ENCODE data around the gene OR2L8.
A peak's percentile ranks its signal among the peaks of the same experiment; 100 is the strongest.

Gene OR2L8, protein sequence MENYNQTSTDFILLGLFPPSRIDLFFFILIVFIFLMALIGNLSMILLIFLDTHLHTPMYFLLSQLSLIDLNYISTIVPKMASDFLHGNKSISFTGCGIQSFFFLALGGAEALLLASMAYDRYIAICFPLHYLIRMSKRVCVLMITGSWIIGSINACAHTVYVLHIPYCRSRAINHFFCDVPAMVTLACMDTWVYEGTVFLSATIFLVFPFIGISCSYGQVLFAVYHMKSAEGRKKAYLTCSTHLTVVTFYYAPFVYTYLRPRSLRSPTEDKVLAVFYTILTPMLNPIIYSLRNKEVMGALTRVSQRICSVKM

DNA sequence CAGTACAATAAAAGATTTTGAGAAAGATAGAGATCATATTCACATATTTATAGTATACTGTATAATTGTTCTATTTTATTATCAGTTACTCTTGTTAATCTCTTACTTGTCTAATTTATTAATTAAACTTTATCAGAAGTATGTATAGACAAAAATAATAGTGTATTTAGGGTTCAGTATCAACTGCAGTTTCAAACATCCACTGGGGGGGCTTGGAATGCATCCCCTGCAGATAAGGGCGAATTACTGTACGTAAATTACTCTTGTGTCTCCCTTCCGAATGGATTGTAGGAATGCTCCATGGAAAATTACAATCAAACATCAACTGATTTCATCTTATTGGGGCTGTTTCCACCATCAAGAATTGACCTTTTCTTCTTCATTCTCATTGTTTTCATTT is at the start of gene OR2L8:
Gene OR2L8 (plus strand): TSS at position 301 of the 400 bp plus-strand sequence. CDS start 0 bp downstream, at position 301.
- Mint-ChIP-seq H3K9me3 (peaks cover 5% of the 10 kb centered on the region), H3K4me1 (ENCODE audit: low read depth) (no peaks in the 10 kb centered on the region), H3K36me3 (ENCODE audit: low read depth) (no peaks in the 10 kb centered on the region), H3K27ac (no peak within 1 kb of the TSS), H3K4me3 (no peak within 1 kb of the TSS), H3K27me3 (no peaks in the 10 kb centered on the region)
- DNase-seq = no peak

DNA sequence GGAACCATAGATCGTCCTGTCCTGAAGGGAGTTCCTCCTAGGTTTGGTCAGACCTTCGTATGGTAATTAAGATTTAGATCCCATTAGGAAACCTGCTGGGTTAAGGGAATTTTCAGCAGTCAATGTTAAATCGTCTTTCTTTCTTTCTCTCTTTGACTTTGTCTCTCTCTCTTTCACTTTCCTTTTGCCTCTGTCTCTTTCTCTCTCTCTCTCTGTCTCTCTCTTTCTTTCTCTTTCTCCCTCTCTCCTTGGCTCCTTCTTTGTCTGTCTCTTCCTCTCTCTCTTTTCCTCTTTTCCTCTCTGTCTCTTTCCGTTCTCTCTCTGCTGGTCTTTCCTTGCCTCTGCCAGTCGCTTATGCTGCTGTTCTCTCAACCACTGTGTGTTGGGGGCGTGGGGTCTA is 44.5 kb upstream of the OR2L8 start:
- no peak for DNase-seq
- peaks cover 7% of the 10 kb centered on the region for H3K9me3 Mint-ChIP-seq
- no peak overlapping the region for H3K27ac Mint-ChIP-seq
- no peaks in the 10 kb centered on the region for H3K36me3 Mint-ChIP-seq (ENCODE audit: low read depth)
- H3K27me3 Mint-ChIP-seq = no peaks in the 10 kb centered on the region
- peaks cover 27% of the 10 kb centered on the region for H3K4me1 Mint-ChIP-seq (ENCODE audit: low read depth)
- no peak overlapping the region for H3K4me3 Mint-ChIP-seq

DNA sequence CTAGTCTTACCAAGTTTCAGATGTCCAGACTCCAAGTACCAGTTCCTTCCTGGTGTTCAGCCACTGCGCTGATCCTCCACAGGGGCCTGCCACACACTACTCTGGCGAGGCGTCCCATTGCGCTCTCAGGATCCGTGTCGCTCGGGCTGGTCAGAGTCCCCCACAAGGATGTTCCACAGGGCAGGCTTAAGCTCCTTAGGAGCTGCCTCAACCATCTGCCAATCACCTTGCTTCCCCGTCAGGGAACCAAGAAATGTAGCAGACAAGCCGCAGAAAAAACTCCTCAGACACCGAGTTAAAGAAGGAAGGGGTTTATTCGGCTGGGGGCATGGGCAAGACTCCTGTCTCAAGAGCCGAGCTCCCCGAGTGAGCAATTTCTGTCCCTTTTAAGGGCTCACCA is 43.5 kb upstream of the OR2L8 start:
- DNase-seq = no peak
- Mint-ChIP-seq H3K4me3 (no peak overlapping the region), H3K4me1 (ENCODE audit: low read depth) (peaks cover 27% of the 10 kb centered on the region), H3K36me3 (ENCODE audit: low read depth) (no peaks in the 10 kb centered on the region), H3K27ac (no peak overlapping the region), H3K27me3 (no peaks in the 10 kb centered on the region), H3K9me3 (peaks cover 7% of the 10 kb centered on the region)

DNA sequence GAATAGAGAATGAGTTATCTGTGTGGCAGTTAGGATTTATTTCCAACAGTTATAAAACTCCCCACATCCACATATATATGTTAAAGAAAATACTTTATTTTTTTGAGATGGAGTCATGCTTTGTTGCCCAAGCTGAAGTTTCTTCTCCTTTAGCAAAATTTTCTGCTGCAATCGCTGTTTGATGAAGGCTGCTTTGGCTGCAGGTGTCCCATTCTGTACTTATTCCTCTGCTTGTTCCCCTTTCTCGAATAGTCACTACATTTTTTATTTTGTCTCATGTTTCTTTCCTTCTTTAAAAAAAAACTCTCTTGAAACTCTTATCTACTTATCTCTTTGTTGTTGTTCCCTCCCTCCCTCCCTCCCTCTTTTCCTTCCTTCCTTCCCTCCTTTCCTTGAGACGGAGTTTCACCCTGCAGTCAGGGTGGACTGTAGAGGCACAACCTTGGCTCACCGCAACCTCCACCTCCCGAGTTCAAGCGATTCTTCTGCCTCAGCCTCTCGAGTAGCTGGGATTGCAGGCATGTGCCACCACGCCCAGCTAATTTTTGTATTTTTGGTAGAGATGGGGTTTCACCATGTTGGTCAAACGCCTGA is 42.7 kb upstream of the OR2L8 start:
- Mint-ChIP-seq H3K27me3 (no peaks in the 10 kb centered on the region), H3K27ac (peak overlapping the region; percentile 86), H3K36me3 (ENCODE audit: low read depth) (no peaks in the 10 kb centered on the region), H3K4me1 (ENCODE audit: low read depth) (peaks cover 27% of the 10 kb centered on the region), H3K4me3 (peak overlapping the region; percentile 47), H3K9me3 (peaks cover 7% of the 10 kb centered on the region)
- peak; percentile 48 for DNase-seq

DNA sequence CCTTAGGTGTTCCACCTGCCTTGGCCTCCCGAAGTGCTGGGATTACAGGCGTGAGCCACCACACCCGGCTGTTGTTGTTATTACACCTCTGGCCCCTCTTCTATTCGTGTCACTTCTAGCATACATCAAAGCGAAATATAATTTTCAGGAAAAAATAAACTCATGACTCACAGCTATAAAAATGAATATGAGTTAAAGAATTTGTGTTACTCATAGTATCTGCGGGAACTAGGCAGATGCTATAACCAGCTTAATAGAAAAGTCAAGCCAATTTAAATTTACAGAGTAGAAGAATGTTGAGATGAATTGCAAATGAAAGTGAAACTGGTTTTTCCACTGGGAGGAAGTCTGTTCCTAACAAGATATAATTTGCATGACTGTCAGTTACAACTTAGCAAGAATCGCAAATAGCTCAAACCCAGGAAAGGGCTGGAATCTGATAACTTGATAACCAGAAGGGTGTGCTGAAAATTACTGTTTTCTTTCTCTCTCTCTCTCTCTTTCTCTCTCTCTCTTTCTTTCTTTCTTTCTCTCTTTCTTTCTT is 42.1 kb upstream of the OR2L8 start:
- H3K36me3 Mint-ChIP-seq (ENCODE audit: low read depth) = no peaks in the 10 kb centered on the region
- peak overlapping the region; percentile 47 for H3K4me3 Mint-ChIP-seq
- peaks cover 7% of the 10 kb centered on the region for H3K9me3 Mint-ChIP-seq
- H3K4me1 Mint-ChIP-seq (ENCODE audit: low read depth) = peaks cover 27% of the 10 kb centered on the region
- H3K27ac Mint-ChIP-seq = peak overlapping the region; percentile 86
- no peak for DNase-seq
- no peaks in the 10 kb centered on the region for H3K27me3 Mint-ChIP-seq

DNA sequence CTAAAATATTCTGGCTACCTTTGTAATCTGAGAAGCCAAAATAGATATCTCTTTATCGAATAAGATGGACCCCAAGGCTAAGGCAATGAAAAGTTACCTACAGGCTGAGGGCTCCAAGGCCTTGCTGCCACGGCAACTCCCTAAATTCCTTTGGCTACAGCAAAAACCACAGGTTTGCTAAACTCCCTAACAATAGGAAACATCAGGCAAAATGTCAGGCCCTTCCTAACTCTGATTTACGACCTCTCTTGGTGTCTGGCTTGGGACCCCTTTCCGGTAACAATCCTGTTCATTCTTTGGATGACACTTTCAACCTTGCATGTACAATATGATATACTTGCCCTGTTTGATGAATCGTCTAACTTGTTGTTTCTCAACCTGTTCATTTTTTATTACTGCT is 39.9 kb upstream of the OR2L8 start:
- peaks cover 27% of the 10 kb centered on the region for H3K4me1 Mint-ChIP-seq (ENCODE audit: low read depth)
- no peaks in the 10 kb centered on the region for H3K27me3 Mint-ChIP-seq
- H3K36me3 Mint-ChIP-seq (ENCODE audit: low read depth) = no peaks in the 10 kb centered on the region
- no peak overlapping the region for H3K27ac Mint-ChIP-seq
- H3K4me3 Mint-ChIP-seq = no peak overlapping the region
- peaks cover 4% of the 10 kb centered on the region for H3K9me3 Mint-ChIP-seq
- no peak for DNase-seq

DNA sequence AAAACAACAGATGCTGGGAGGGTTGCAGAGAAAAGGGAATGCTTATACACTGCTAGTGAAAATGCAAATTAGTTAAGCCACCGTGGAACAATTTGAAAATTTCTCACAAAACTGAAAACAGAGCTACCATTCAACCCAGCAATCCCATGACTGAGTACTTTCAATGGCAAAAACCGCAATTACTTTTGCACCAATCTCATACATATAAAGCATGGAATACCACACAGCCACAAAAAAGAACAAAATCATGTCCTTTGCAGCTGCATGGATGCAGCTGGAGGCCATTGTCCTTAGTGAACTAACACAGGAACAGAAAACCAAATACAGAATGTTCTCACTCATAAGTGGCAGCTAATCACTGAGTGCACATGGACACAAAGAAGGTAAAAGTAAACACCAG is 34.9 kb upstream of the OR2L8 start:
- Mint-ChIP-seq H3K27ac (no peak overlapping the region), H3K9me3 (no peaks in the 10 kb centered on the region), H3K4me1 (ENCODE audit: low read depth) (no peaks in the 10 kb centered on the region), H3K36me3 (ENCODE audit: low read depth) (no peaks in the 10 kb centered on the region), H3K27me3 (peaks cover 13% of the 10 kb centered on the region), H3K4me3 (no peak overlapping the region)
- DNase-seq = no peak

DNA sequence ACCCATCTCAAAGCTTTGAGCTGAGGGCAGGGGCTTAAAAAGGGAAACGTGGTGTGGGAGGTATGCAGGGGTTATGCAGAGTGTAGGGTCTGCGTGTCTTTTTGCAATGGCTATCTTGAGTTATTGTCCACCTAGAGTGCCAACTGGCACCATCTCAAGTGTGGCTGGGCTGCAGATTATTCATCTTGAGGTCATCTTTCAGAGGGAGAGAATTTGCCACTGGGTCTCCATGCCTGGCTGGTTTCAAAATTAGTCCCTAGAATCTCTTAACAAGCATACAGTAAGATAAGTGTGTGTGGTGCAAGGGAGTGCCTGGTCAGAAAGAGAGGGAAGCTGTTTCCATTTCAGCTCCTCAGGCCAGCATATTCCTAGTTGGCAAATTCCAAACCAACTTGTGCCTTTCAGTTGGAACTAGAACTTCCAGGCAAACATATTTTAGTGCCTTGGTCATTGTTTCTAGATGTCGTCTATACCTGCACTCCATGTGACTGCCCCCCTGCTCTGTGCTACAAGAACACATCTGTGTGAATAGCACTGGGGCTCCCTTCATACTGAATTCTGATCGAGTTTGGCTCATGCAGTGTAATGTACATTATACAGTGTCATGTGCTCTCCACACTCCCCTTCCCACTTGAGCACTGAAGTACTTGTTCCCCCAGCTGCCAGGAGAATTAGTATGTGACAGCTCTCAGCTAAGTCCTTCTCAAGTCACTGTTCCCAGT is 33.6 kb upstream of the OR2L8 start:
- Mint-ChIP-seq H3K9me3 (no peaks in the 10 kb centered on the region), H3K4me1 (ENCODE audit: low read depth) (no peaks in the 10 kb centered on the region), H3K27me3 (peaks cover 13% of the 10 kb centered on the region), H3K4me3 (no peak overlapping the region), H3K36me3 (ENCODE audit: low read depth) (no peaks in the 10 kb centered on the region), H3K27ac (no peak overlapping the region)
- no peak for DNase-seq

DNA sequence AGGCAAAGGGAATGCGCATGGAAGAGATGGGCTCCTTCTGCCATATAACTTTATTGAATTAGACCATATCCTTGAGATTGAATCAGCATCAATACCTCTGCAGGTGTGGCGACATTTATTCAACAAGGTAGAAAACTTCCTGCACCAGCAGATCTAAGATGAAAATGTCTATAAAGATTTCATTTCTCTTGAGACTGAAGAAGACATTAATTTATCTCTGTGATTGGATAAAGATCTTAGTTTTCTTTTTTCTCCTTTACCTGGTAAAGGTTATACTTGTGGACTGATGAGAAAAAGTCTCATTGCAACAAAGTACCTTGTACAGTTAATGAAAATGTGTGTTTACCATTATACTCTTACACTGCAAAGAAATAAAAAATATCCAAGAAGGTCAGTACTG is 28.7 kb upstream of the OR2L8 start, which contains the start of gene OR2T8:
Gene OR2T8 (plus strand): TSS at position 301 of the 400 bp plus-strand sequence. CDS start 766 bp downstream, outside the sequence.
- H3K36me3 Mint-ChIP-seq (ENCODE audit: low read depth) = no peaks in the 10 kb centered on the region
- H3K4me3 Mint-ChIP-seq = no peak within 1 kb of the TSS
- H3K27me3 Mint-ChIP-seq = peaks cover 13% of the 10 kb centered on the region
- no peak within 1 kb of the TSS for H3K27ac Mint-ChIP-seq
- no peak for DNase-seq
- H3K4me1 Mint-ChIP-seq (ENCODE audit: low read depth) = no peaks in the 10 kb centered on the region
- H3K9me3 Mint-ChIP-seq = no peaks in the 10 kb centered on the region

DNA sequence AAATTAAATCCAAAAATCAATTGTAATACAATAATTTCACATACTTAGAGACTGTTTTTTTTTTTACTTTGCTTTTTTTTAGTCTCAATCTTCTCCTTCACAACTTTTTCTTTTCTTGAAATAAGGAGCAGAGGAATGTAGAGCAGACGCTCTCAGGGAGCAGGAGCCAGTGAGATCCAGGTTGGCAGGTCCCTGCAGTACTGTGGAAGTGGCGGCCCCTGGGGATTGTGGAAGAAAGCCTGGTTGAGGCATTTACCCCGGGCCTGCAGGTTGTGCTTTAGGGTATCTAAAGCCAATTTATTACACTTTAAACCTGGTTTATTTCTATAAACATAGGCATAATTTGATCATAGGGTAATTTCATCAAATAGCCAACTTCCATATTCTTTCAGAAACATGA is 24.7 kb upstream of the OR2L8 start:
- no peak overlapping the region for H3K4me3 Mint-ChIP-seq
- no peaks in the 10 kb centered on the region for H3K9me3 Mint-ChIP-seq
- no peak overlapping the region for H3K27ac Mint-ChIP-seq
- no peaks in the 10 kb centered on the region for H3K36me3 Mint-ChIP-seq (ENCODE audit: low read depth)
- no peaks in the 10 kb centered on the region for H3K4me1 Mint-ChIP-seq (ENCODE audit: low read depth)
- no peak for DNase-seq
- no peaks in the 10 kb centered on the region for H3K27me3 Mint-ChIP-seq

DNA sequence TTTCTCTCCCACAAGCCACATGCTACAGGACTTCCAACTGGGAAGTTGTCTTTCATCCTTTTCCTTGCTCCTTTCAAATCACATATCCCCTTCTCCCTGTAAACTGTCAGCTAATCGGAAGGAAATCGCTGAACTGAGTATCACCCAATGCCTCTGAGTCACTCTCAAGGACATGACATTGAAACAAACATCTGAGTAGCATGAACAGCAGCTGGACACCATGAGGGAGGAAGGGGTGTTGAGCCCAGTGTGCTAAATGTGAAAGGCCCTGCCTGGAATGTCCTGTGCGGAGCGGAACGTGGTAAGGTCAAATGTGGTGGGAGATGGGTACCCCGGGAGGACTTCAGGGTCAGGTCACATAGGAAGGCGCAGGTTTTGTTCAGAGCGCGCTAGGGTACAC is 23.8 kb upstream of the OR2L8 start, which contains the start of gene OR2AJ1:
Gene OR2AJ1 (plus strand): TSS at position 22 of the 400 bp plus-strand sequence. CDS start 8,880 bp downstream, outside the sequence.
- no peak within 1 kb of the TSS for H3K27ac Mint-ChIP-seq
- no peaks in the 10 kb centered on the region for H3K36me3 Mint-ChIP-seq (ENCODE audit: low read depth)
- no peaks in the 10 kb centered on the region for H3K27me3 Mint-ChIP-seq
- H3K4me3 Mint-ChIP-seq = no peak within 1 kb of the TSS
- H3K4me1 Mint-ChIP-seq (ENCODE audit: low read depth) = no peaks in the 10 kb centered on the region
- no peak for DNase-seq
- no peaks in the 10 kb centered on the region for H3K9me3 Mint-ChIP-seq

DNA sequence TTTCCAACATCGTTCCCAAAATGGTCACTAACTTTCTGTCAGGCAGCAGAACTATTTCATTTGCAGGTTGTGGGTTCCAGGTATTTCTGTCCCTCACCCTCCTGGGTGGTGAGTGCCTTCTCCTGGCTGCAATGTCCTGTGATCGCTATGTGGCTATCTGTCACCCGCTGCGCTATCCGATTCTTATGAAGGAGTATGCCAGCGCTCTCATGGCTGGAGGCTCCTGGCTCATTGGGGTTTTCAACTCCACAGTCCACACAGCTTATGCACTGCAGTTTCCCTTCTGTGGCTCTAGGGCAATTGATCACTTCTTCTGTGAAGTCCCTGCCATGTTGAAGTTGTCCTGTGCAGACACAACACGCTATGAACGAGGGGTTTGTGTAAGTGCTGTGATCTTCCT is 14.7 kb upstream of the OR2L8 start:
- Mint-ChIP-seq H3K36me3 (ENCODE audit: low read depth) (peaks cover 1% of the 10 kb centered on the region), H3K4me3 (no peak overlapping the region), H3K4me1 (ENCODE audit: low read depth) (no peaks in the 10 kb centered on the region), H3K9me3 (peaks cover 12% of the 10 kb centered on the region), H3K27me3 (no peaks in the 10 kb centered on the region), H3K27ac (no peak overlapping the region)
- no peak for DNase-seq

DNA sequence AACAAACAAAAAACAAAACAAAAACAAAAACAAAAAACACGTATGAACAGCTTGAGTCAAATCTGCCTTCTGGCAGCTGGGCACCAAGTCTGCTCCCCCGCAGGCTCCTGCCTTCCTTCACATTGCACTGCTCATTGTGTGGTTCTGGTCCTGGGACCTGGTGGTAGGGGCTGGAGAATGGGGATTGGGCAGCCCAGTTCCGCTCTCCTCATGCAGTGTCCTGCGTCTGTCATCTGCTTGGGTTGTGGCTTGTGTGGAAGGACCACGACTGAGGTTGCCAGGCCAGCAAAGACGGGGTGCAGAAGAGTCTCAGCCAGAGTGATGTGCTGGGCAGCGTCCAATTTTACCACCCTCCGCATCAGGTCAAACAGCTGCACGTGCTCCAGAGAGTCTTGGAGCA is 12.9 kb upstream of the OR2L8 start:
- Mint-ChIP-seq H3K27ac (no peak overlapping the region), H3K4me1 (ENCODE audit: low read depth) (no peaks in the 10 kb centered on the region), H3K4me3 (no peak overlapping the region), H3K9me3 (peaks cover 12% of the 10 kb centered on the region), H3K36me3 (ENCODE audit: low read depth) (peaks cover 1% of the 10 kb centered on the region), H3K27me3 (no peaks in the 10 kb centered on the region)
- no peak for DNase-seq

DNA sequence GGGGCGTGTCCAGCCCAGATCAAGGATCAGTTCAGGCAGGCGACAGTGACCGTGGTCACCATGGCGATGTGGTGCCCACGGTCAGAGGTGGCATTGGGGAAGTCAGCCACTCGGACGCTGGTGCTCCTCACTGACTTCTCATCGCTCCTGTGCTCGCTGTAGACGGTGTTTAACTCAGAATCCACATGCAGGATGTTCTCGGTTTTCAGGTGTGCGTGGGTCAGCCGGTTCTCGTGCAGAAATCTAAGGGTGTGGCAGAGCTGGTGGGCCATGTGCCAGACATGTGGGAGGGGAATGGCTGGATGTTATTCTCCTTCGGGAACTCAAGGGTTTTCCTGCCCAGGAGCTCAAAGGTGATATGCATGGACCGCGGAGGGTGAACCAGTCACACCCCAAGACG is 12.2 kb upstream of the OR2L8 start:
- no peak overlapping the region for H3K4me3 Mint-ChIP-seq

More for the DNA sequence above, 12.2 kb upstream of the OR2L8 start:
- H3K27me3 Mint-ChIP-seq = no peaks in the 10 kb centered on the region
- H3K27ac Mint-ChIP-seq = no peak overlapping the region
- H3K4me1 Mint-ChIP-seq (ENCODE audit: low read depth) = no peaks in the 10 kb centered on the region
- H3K36me3 Mint-ChIP-seq (ENCODE audit: low read depth) = peaks cover 1% of the 10 kb centered on the region
- DNase-seq = no peak
- H3K9me3 Mint-ChIP-seq = peaks cover 12% of the 10 kb centered on the region
